ENCODE measurements around the gene ASB18.

ASB18 gene

GRCh38 chr2:236209996-236210395 is 54.2 kb downstream of the ASB18 start:
- DNase-seq: no peak
- H3K27ac Mint-ChIP-seq: no peak overlapping the region
- no peak overlapping the region for H3K4me3 Mint-ChIP-seq
- peaks cover 30% of the 10 kb centered on the region for H3K27me3 Mint-ChIP-seq
- no peaks in the 10 kb centered on the region for H3K4me1 Mint-ChIP-seq
- no peak for ATAC-seq
- H3K9me3 Mint-ChIP-seq: peaks cover 8 to 17% of the 10 kb centered on the region in 2 donors

- H3K9me3 Mint-ChIP-seq: peaks cover 8 to 17% of the 10 kb centered on the region in 2 donors
- H3K27me3 Mint-ChIP-seq: peaks cover 27% of the 10 kb centered on the region
- DNase-seq: no peak
- H3K27ac Mint-ChIP-seq: no peak overlapping the region
- H3K4me1 Mint-ChIP-seq: no peaks in the 10 kb centered on the region
- no peak overlapping the region for H3K4me3 Mint-ChIP-seq
- ATAC-seq: no peak
These were observed 54.7 kb downstream of the ASB18 start for GRCh38 chr2:236209535-236209934.

GRCh38 chr2:236208019-236208926 is 55.9 kb downstream of the ASB18 start:
- H3K9me3 Mint-ChIP-seq: peaks cover 8 to 17% of the 10 kb centered on the region in 2 donors
- no peaks in the 10 kb centered on the region for H3K4me1 Mint-ChIP-seq
- DNase-seq (no peak), ATAC-seq (no peak)
- H3K27me3 Mint-ChIP-seq: peaks cover 18% of the 10 kb centered on the region
- H3K27ac Mint-ChIP-seq: no peak overlapping the region
- H3K4me3 Mint-ChIP-seq: no peak overlapping the region

- Mint-ChIP-seq H3K4me3 (no peak overlapping the region), H3K27ac (no peak overlapping the region), H3K9me3 (peaks cover 8 to 17% of the 10 kb centered on the region in 2 donors), H3K4me1 (no peaks in the 10 kb centered on the region), H3K27me3 (peaks cover 15% of the 10 kb centered on the region)
- DNase-seq (no peak), ATAC-seq (no peak)
These were observed 56.7 kb downstream of the ASB18 start for GRCh38 chr2:236207472-236207871.

- peaks cover 8% of the 10 kb centered on the region for H3K27me3 Mint-ChIP-seq
- H3K4me1 Mint-ChIP-seq: no peaks in the 10 kb centered on the region
- no peak for DNase-seq
- no peak overlapping the region for H3K27ac Mint-ChIP-seq
- ATAC-seq: no peak
- H3K4me3 Mint-ChIP-seq: no peak overlapping the region
- peaks cover 8 to 17% of the 10 kb centered on the region in 2 donors for H3K9me3 Mint-ChIP-seq
These were observed 58.1 kb downstream of the ASB18 start for GRCh38 chr2:236205867-236206645.

- Mint-ChIP-seq H3K27me3 (peaks cover 5% of the 10 kb centered on the region), H3K4me1 (no peaks in the 10 kb centered on the region), H3K27ac (no peak overlapping the region), H3K9me3 (peaks cover 8 to 17% of the 10 kb centered on the region in 2 donors), H3K4me3 (no peak overlapping the region)
- DNase-seq: no peak
- no peak for ATAC-seq
These were observed 59.3 kb downstream of the ASB18 start for GRCh38 chr2:236204953-236205352.

GRCh38 chr2:236200378-236200777 is 63.8 kb downstream of the ASB18 start:
- H3K27me3 Mint-ChIP-seq: peaks cover 13% of the 10 kb centered on the region
- no peak for DNase-seq
- no peaks in the 10 kb centered on the region for H3K4me1 Mint-ChIP-seq
- H3K4me3 Mint-ChIP-seq: no peak overlapping the region
- H3K9me3 Mint-ChIP-seq: no peaks in the 10 kb centered on the region
- H3K27ac Mint-ChIP-seq: no peak overlapping the region
- ATAC-seq: no peak

- DNase-seq (no peak), ATAC-seq (no peak)
- H3K9me3 Mint-ChIP-seq: no peaks in the 10 kb centered on the region
- H3K27ac Mint-ChIP-seq: no peak overlapping the region
- no peaks in the 10 kb centered on the region for H3K4me1 Mint-ChIP-seq
- H3K27me3 Mint-ChIP-seq: peaks cover 33% of the 10 kb centered on the region
- no peak overlapping the region for H3K4me3 Mint-ChIP-seq
These were observed 67.8 kb downstream of the ASB18 start for GRCh38 chr2:236196366-236196765.

- H3K27me3 Mint-ChIP-seq: peaks cover 35% of the 10 kb centered on the region
- H3K4me3 Mint-ChIP-seq: no peak overlapping the region
- no peaks in the 10 kb centered on the region for H3K9me3 Mint-ChIP-seq
- DNase-seq (no peak), ATAC-seq (no peak)
- no peaks in the 10 kb centered on the region for H3K4me1 Mint-ChIP-seq
- no peak overlapping the region for H3K27ac Mint-ChIP-seq
These were observed 68.5 kb downstream of the ASB18 start for GRCh38 chr2:236195726-236196125.

GRCh38 chr2:236194786-236195185 is 69.4 kb downstream of the ASB18 start:
- Mint-ChIP-seq H3K27ac (no peak overlapping the region), H3K4me1 (no peaks in the 10 kb centered on the region), H3K4me3 (no peak overlapping the region), H3K9me3 (no peaks in the 10 kb centered on the region), H3K27me3 (peaks cover 28% of the 10 kb centered on the region)
- DNase-seq (no peak), ATAC-seq (no peak)

- H3K4me3 Mint-ChIP-seq: no peak overlapping the region
- peaks cover 28% of the 10 kb centered on the region for H3K27me3 Mint-ChIP-seq
- DNase-seq (no peak), ATAC-seq (no peak)
- no peaks in the 10 kb centered on the region for H3K9me3 Mint-ChIP-seq
- H3K27ac Mint-ChIP-seq: no peak overlapping the region
- H3K4me1 Mint-ChIP-seq: no peaks in the 10 kb centered on the region
These were observed 71.2 kb downstream of the ASB18 start for GRCh38 chr2:236193026-236193425.

GRCh38 chr2:236190674-236191073 is 73.5 kb downstream of the ASB18 start:
- no peak for DNase-seq
- peaks cover 43% of the 10 kb centered on the region for H3K27me3 Mint-ChIP-seq
- no peak overlapping the region for H3K4me3 Mint-ChIP-seq
- H3K27ac Mint-ChIP-seq: no peak overlapping the region
- peaks cover 0 to 2% of the 10 kb centered on the region in 2 donors for H3K9me3 Mint-ChIP-seq
- H3K4me1 Mint-ChIP-seq: no peaks in the 10 kb centered on the region
- no peak for ATAC-seq

GRCh38 chr2:236184701-236185100 is 79.5 kb downstream of the ASB18 start:
- H3K9me3 Mint-ChIP-seq: peaks cover 0 to 12% of the 10 kb centered on the region in 2 donors
- ATAC-seq (no peak), DNase-seq (no peak)
- no peaks in the 10 kb centered on the region for H3K4me1 Mint-ChIP-seq
- H3K27ac Mint-ChIP-seq: peak overlapping the region in 1 of 2 donors; percentile 40
- H3K4me3 Mint-ChIP-seq: no peak overlapping the region
- H3K27me3 Mint-ChIP-seq: peaks cover 77% of the 10 kb centered on the region

GRCh38 chr2:236180831-236181453 is 83.3 kb downstream of the ASB18 start:
- Mint-ChIP-seq H3K9me3 (peaks cover 0 to 12% of the 10 kb centered on the region in 2 donors), H3K4me1 (peaks cover 10% of the 10 kb centered on the region), H3K27ac (no peak overlapping the region), H3K27me3 (peaks cover 99% of the 10 kb centered on the region), H3K4me3 (no peak overlapping the region)
- DNase-seq: no peak
- ATAC-seq: no peak

- Mint-ChIP-seq H3K4me3 (no peak overlapping the region), H3K27me3 (peaks cover 99% of the 10 kb centered on the region)
These were observed 84.0 kb downstream of the ASB18 start for GRCh38 chr2:236180076-236180816.

More at GRCh38 chr2:236180076-236180816, 84.0 kb downstream of the ASB18 start:
- peaks cover 10% of the 10 kb centered on the region for H3K4me1 Mint-ChIP-seq
- DNase-seq: no peak
- no peak overlapping the region for H3K27ac Mint-ChIP-seq
- H3K9me3 Mint-ChIP-seq: peaks cover 0 to 6% of the 10 kb centered on the region in 2 donors
- no peak for ATAC-seq

All from stimulated activated naive CD8-positive, alpha-beta T cell treated with anti-CD3 and anti-CD28 coated beads, Interleukin-15, amount 100 ng/mL, for 72 hours (primary cell).